HepG2 (cell line): ENCODE data around the gene COASY. TPM values are rescaled to one million over a fixed set of nuclear protein-coding genes. Genes with fewer than 3 reads are reported as not detected.

Source experiments
- BORCS8-MEF2B ChIP-seq: sonication (generic); formaldehyde crosslinking; IDR thresholded peaks from 2 replicates; pipeline ENCODE4 v1.8.0; 2022; ENCODE audit warnings: mild to moderate bottlenecking, missing genetic modification reagents
- FLYWCH1 ChIP-seq: sonication (generic); formaldehyde crosslinking; IDR thresholded peaks from 2 replicates; pipeline ENCODE4 v1.8.1; 2023; ENCODE audit warnings: mild to moderate bottlenecking, missing genetic modification reagents
- MAFK ChIP-seq, 2 experiments: IDR thresholded peaks in 1 of 2; conservative IDR thresholded peaks in 1 of 2; 2 replicates each; pipeline ENCODE4 v1.6.1; 2011; ENCODE audit warnings: improper control_type of control experiment in 2 of 2, low read length in 2 of 2
- REL ChIP-seq: sonication (generic); formaldehyde crosslinking; conservative IDR thresholded peaks from 2 replicates; pipeline ENCODE4 v1.8.0; 2022; ENCODE audit warnings: mild to moderate bottlenecking, missing genetic modification reagents, moderate library complexity
- SAFB2 ChIP-seq: sonication (generic); formaldehyde crosslinking; IDR thresholded peaks from 2 replicates; pipeline ENCODE4 v1.5.1; 2020; ENCODE audit warnings: missing genetic modification reagents, low read depth, mild to moderate bottlenecking, borderline replicate concordance
- TBP ChIP-seq: sonication (generic); formaldehyde crosslinking; IDR thresholded peaks from 2 replicates; pipeline ENCODE4 v1.5.0; 2020; ENCODE audit warnings: missing genetic modification reagents
- ZC3H4 ChIP-seq: sonication (generic); formaldehyde crosslinking; IDR thresholded peaks from 2 replicates; pipeline ENCODE4 v1.4.0; 2020; ENCODE audit warnings: missing genetic modification reagents, borderline replicate concordance
- ZFY ChIP-seq: sonication (generic); formaldehyde crosslinking; IDR thresholded peaks from 2 replicates; pipeline ENCODE4 v1.4.0; 2020; ENCODE audit warnings: missing genetic modification reagents
- ZNF160 ChIP-seq: sonication (generic); formaldehyde crosslinking; IDR thresholded peaks from 2 replicates; pipeline ENCODE4 v1.8.0; 2022; ENCODE audit warnings: mild to moderate bottlenecking, inconsistent platforms, missing genetic modification reagents
- ZNF24 ChIP-seq: fragments of 450-650 bp; IDR thresholded peaks from 2 replicates; pipeline ENCODE4 v1.6.1; 2017; ENCODE audit warnings: antibody characterized with exemption, mild to moderate bottlenecking
- ZNF263 ChIP-seq: sonication (generic); formaldehyde crosslinking; IDR thresholded peaks from 2 replicates; pipeline ENCODE4 v1.4.0; 2020; ENCODE audit warnings: missing genetic modification reagents
- ZNF367 ChIP-seq: sonication (generic); formaldehyde crosslinking; IDR thresholded peaks from 2 replicates; pipeline ENCODE4 v1.4.0; 2020; ENCODE audit warnings: missing genetic modification reagents, borderline replicate concordance
- ZNF792 ChIP-seq: IDR thresholded peaks from 2 replicates; pipeline ENCODE4 v1.6.1; 2016
- ZSCAN29 ChIP-seq: sonication (generic); formaldehyde crosslinking; conservative IDR thresholded peaks from 2 replicates; pipeline ENCODE4 v1.4.0; 2020; ENCODE audit warnings: mild to moderate bottlenecking, missing genetic modification reagents
- polyA plus RNA-seq, 8 experiments: library from polyadenylated mRNA; depleted of rRNA in 3 of 8; stranded (reverse) in 7 of 8; unstranded in 1 of 8; fragments of >200 nt; fragmentation: Illumina TruSeq in 4 of 8; extraction: Trizol in 4 of 8; gene quantifications; 2 replicates each; pipeline versions ENCODE4 v1.2.1 to v1.2.3, GENCODE V29; 2011 to 2016; ENCODE audit warnings: low read depth in 4 of 8, missing spikeins in 1 of 8, mixed read lengths in 1 of 8; ENCODE audit not compliant: insufficient read depth in 1 of 8
- total RNA-seq, 5 experiments: library from RNA; depleted of rRNA; stranded (reverse); fragments of >200 nt; fragmentation: Illumina TruSeq; extraction: Trizol; gene quantifications; 2 replicates each; pipeline ENCODE4 v1.2.3, GENCODE V29; 2016; ENCODE audit warnings: low read depth in 1 of 5
- TF ChIP-seq, protein P1 (sequence below), 2 experiments: sonication (generic) in 1 of 2; formaldehyde crosslinking in 1 of 2; IDR thresholded peaks; 2 replicates each; pipeline versions ENCODE4 v1.4.0 to v1.6.1; 2016 to 2020; ENCODE audit warnings: borderline replicate concordance in 1 of 2, low read depth in 1 of 2, mild to moderate bottlenecking in 1 of 2, missing genetic modification reagents in 1 of 2
- TF ChIP-seq, protein P2 (sequence below): sonication (generic); formaldehyde crosslinking; IDR thresholded peaks from 2 replicates; pipeline ENCODE4 v1.8.0; 2022; ENCODE audit warnings: missing genetic modification reagents, mild to moderate bottlenecking, moderate library complexity, borderline replicate concordance

COASY gene
- total and polyA plus RNA-seq, 2 of the 13 experiments (the other 11 are each of a cell fraction or from before 2014, with no cell fraction given): 90.7 to 125 TPM

DNA sequence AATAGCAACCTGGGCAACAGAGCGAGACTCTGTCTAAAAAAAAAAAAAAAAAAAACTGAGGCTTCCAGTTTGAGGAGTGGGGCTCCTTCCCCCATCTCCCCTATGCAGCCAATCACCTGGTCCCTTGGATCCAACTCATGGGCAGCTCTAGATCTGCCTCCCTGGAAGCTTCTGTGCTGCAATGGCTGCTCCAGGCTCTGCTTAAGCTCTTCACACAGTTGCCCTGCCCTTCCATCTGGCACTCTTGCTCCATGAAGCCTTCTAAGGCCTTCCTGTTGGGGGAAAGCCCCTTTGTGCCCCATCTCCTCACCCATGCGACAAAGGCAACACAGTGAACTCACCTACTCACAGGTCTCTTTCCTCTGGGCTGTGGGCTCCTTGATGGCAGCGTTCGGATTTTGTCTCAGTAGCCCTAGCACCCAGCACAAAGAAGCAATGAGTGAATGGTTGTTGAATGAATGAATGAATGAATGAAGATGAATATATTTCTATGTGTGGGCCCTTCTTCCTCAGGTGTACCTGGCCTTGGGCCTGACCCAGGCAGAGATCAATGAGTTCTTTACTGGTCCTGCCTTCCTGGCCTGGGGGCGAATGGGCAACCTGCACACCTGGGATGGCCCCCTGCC is 24.0 kb upstream of the COASY start (continued):
- no peak for TF ChIP-seq REL
- no peak for TF ChIP-seq ZNF792 (CRISPR knock-in tag)
- no peak for TF ChIP-seq FLYWCH1 (CRISPR knock-in tag)
- TF ChIP-seq, protein P1, sequence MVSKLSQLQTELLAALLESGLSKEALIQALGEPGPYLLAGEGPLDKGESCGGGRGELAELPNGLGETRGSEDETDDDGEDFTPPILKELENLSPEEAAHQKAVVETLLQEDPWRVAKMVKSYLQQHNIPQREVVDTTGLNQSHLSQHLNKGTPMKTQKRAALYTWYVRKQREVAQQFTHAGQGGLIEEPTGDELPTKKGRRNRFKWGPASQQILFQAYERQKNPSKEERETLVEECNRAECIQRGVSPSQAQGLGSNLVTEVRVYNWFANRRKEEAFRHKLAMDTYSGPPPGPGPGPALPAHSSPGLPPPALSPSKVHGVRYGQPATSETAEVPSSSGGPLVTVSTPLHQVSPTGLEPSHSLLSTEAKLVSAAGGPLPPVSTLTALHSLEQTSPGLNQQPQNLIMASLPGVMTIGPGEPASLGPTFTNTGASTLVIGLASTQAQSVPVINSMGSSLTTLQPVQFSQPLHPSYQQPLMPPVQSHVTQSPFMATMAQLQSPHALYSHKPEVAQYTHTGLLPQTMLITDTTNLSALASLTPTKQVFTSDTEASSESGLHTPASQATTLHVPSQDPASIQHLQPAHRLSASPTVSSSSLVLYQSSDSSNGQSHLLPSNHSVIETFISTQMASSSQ (IDR thresholded peaks at IDR 0.05; ENCODE audit: low read depth): no peak
- TF ChIP-seq, protein P1 (CRISPR knock-in tag; IDR thresholded peaks at IDR 0.05; ENCODE audit: borderline replicate concordance): 0 out of 2 replicates have a peak, but pooled peaks have one; percentile 1
- no peak for TF ChIP-seq MAFK (conservative IDR thresholded peaks at IDR 0.05 in 1 of 2, IDR thresholded peaks at IDR 0.05 in 1 of 2; ENCODE audit: low read length in 2 of 2)
- TF ChIP-seq, protein P2, sequence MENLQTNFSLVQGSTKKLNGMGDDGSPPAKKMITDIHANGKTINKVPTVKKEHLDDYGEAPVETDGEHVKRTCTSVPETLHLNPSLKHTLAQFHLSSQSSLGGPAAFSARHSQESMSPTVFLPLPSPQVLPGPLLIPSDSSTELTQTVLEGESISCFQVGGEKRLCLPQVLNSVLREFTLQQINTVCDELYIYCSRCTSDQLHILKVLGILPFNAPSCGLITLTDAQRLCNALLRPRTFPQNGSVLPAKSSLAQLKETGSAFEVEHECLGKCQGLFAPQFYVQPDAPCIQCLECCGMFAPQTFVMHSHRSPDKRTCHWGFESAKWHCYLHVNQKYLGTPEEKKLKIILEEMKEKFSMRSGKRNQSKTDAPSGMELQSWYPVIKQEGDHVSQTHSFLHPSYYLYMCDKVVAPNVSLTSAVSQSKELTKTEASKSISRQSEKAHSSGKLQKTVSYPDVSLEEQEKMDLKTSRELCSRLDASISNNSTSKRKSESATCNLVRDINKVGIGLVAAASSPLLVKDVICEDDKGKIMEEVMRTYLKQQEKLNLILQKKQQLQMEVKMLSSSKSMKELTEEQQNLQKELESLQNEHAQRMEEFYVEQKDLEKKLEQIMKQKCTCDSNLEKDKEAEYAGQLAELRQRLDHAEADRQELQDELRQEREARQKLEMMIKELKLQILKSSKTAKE (CRISPR knock-in tag): no peak
- TF ChIP-seq ZFY (CRISPR knock-in tag): 0 out of 2 replicates have a peak, but pooled peaks have one; percentile 10
- no peak for TF ChIP-seq ZNF160 (CRISPR knock-in tag)
- 0 out of 2 replicates have a peak, but pooled peaks have one; percentile 17 for TF ChIP-seq BORCS8-MEF2B (CRISPR knock-in tag)
- TF ChIP-seq ZNF263 (CRISPR knock-in tag): no peak
- TF ChIP-seq ZC3H4: peak; percentile 55
- TF ChIP-seq SAFB2: no peak
- no peak for TF ChIP-seq TBP
- TF ChIP-seq ZNF24: peak; percentile 64; the same call in 1 of the 2 replicates
- no peak for TF ChIP-seq ZSCAN29 (CRISPR knock-in tag)
- TF ChIP-seq ZNF367 (CRISPR knock-in tag): no peak
- TF ChIP-seq, all 625 proteins: peak for 8
